Measurements from ENCODE around the gene ACTRT3.
A peak's percentile ranks its signal among the peaks of the same experiment; 100 is the strongest.

ACTRT3 gene

DNA sequence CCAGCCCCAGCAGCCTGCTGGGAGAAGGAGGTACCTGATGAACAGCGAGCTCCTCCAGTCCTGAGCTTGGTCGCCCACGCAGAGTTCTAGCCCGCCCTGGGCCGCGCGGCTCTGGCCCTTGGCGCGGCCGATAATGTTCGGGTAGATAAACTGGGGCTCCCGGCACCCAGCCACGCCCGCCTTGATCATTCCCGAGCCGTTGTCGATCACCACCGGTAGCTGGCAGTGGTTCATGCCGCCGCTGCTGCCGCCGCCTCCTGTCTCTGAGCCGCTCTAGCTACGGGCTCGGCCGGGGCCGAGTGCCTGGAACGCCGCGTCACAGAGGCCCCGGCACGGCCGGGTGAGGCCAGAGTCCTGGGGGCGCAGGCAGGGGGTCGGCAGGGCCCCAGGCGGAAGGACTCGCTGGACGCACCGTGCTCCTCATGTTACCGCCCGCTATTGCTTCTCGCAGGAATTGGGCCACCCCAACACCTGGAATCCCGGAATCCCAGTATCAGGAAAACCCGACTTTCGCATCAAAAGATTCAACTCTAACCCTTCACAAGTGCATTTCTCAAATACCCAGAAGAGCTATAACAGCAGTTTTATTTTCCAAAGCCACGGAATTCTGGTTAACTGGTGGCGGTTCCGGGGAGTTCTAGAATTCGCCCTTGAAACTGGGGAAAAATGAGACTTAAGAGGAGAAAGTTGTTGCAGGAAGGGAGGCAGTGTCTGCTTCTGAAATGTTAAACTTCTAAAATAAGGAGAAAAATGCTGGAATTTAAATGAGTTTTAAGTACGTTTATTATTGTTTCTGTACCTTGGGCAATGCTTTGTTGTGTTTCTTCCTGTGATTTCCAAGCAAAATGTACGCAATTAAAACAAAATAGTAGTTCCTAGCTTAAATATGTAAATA is at the start of gene ACTRT3:
ACTRT3 (minus strand) TSS at position 275 of the 895 bp plus-strand sequence; CDS start at position 234, 41 bp downstream.
- peak; percentile 28 for DNase-seq

DNA sequence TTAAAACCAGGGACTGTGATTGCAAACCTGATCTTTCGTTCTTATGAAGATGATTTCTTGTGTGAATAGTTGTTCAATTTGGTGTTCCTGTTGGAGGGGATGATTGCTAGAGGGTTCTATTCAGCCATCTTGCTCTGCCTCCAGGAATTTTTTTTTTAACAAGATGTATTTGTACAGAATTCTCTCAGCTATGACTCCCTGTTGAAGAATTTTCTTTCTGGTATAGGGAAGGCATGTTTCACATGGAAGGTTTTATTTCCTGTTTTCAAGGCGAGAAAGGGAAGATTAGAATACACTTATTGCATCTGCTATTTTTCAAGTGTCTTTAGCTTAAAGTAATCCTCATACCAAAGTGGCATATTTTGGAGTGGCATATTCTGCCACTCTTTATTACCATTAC is 49.0 kb upstream of the ACTRT3 start:
- DNase-seq = no peak

DNA sequence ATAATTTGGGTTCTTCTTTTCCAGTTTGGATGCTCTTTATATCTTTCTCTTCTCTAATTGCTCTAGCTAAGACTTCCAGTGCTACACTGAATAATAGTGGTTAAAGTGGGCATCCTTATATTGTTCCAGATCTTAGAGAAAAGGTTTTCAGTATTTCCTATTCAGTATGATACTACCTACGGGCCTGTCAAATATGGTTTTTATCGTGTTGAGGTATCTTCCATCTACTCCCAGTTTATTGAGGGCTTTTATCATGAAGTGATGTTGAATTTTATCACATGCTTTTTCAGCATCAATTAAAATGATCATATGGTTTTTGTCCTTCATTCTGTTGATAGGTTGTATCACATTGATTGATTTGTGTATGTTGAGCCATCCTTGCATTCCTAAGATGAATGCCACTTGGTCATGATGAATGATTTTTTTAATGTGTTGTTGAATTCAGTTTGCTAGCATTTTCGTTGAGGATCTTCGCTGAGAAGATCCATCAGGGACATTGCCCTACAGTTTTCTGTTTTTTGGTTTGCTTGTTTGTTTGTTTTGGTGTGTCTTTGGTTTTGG is 46.3 kb upstream of the ACTRT3 start:
- no peak for DNase-seq

DNA sequence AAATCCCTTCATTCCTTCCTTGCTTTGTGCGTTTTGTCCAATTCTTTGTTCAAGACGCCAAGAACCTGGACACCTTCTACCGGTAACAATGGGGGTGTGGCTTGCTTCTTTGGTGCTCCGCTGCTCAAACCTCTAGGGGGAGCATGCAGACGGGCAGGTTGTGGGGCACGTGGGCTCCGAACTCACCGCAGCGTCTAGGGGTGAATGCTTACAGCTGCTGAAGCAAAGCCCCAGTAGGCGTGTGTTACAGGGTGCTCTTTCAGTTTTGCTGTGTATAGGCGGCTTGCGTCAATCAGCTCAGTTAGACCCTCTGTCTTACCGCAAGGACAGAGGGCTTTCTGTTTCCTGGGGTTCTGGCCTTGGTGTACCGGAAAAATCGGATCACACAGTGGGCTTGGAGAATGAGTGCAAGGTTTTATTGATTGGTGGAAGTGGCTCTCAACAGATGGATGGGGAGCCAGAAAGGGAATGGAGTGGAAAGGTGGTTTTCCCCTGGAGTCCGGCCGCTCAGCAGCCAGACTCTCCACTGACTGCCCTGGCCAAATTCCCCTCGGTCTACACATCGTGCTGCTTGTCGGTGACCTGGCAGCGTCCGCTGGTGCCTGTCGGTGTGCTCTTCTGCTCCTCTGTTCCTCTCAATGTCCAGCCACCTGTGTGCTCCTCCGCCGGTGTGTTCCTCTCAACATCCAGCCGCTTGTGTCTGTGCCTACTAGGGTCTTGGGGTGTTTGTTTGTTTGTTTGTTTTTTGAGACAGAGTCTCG is 44.6 kb upstream of the ACTRT3 start:
- DNase-seq = peak; percentile 51

DNA sequence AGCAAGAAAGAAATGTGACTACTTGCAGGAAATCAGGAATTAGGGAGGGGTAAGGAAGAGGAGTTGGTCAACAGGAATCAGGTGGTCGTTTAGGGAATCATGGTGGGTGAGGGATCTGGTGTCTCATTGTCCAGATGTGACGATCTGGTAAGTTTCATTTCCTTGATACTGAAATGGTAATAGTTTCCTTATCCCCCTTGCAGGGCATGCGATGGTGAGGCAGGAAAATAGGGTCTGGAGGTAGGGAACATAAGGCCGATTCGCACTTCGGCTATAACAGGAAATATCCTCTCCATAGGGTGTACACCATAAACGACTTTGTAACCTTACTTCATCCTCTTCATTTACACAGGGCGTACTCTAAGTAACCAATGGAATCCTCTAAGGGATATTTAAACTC is 43.9 kb upstream of the ACTRT3 start:
- no peak for DNase-seq

DNA sequence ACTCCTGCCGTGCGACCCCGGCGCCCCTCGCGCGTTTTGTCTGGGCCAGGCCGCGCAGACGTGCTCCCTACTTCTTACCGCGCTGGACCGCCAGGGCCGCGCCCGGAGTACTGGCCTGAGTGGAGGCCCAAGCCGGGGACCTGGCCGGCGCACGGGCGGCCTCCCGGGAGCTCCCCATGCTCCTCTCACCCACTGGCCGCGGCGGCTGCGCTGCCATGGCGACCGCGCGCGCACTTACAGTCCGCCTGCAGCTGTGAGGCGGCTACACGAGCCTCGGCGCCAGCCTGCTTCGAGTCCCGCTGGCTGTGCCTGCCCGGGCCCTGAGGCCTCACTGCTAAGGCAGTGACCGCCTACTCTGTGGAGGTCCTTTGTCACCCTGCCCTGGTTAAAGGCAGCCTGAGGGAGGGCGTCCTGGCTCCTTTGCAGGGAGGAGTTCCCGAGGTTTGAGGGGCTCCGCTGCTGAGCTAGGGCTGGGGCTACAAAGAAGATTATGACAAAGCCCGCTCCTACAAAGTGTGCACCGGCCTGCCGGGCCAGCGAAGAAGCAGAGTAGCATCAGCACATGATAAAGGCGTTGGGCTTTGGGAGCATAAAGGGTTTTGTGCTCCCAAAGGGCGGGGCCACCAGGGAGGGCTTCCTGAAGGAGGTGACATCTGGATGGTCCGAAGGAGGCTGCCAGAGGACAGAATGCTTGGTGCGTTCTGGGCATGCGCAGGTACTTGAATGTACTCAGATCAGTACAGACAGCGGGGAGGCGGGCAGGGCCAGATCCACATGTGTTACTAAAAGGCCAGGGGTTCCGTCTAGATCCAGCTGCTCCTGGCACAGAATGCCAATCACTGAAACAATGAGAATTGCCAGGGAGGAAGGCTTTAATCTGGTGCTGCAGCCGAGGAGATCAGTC is 43.2 kb upstream of the ACTRT3 start, which contains the start of the genes LRRC34 and LRRIQ4:
LRRC34 (minus strand) TSS at position 573 of the 904 bp plus-strand sequence; CDS start at position 217, 356 bp downstream.
LRRIQ4 (plus strand) TSS at position 539 of the 904 bp plus-strand sequence. CDS start 9,052 bp downstream, outside the sequence.
- DNase-seq = peak; percentile 72

DNA sequence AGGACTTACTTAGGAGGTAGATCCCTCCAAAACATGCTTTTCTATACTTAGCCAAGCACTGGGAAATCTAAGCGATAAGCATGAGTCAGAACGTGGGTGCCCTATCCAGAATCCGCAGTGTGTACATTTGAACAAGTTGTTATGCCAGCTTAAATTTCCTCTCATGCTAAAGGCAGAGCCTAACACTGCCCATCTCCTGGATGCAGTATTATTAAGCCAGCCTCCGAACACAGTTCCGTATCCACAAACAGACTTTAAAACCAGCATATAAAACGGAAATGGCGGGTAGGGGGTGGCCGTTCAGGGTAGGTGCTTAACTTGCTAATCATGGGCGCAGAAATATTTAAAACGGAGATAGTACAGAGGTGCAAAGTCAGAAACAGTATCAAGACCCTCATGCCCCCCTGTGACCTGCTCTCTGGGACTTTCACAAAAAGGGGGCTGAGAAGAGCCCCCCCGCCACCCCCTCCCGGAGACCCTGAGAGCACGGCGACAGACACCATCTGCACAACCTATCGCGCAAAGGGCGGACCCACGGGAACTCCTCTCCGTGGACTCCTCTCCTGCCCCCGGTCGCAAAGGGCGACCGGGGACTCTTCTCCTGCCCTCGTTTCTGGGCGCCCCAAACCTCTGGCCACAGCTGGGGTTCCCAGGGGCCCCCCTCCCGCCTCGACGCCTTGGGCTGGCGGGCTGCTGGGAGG is 42.4 kb upstream of the ACTRT3 start:
- DNase-seq = no peak

DNA sequence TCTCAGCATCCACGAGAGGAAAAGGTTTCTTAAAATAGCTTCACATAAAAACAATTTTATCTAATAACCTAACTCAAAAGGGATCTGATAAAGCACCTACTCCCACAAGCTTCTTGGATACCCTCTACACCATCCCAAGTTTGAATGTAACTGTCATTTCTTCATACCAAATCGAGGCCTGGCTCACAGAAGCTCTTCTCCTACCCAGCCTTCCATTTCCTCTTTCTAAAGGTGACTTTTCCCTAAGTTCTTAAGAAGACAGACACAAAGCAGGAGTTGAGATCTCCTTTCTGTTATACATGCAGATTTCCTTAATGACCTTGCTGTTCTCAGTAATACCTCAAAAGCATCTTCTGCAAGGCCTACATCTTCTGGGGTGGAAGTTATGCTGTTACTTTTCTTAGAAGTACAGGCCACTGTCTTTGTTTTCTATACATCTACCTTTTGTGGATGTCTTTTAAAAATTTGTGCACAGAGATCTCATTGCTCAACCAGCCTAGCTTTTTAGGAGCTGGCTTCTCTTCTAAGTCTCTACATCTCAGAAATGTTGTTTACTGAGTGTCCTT is 40.0 kb upstream of the ACTRT3 start:
- no peak for DNase-seq

DNA sequence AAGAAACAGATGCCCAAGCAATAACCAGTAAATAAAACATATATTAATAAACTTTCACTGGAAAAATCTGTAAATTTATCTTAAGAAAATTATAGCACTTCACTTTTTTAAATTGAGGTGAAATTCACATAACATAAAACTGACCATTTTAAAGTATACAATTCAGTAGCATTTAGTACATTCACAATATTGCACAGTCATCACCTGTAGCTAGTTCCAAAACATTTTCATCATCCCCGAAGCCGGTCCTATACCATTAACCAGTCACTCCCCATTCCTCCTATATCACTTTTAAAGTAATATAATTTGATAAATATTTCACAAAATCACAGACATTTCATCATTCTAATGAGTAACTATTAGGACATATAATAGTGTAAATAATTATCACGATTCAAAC is 35.3 kb upstream of the ACTRT3 start:
- DNase-seq = no peak

DNA sequence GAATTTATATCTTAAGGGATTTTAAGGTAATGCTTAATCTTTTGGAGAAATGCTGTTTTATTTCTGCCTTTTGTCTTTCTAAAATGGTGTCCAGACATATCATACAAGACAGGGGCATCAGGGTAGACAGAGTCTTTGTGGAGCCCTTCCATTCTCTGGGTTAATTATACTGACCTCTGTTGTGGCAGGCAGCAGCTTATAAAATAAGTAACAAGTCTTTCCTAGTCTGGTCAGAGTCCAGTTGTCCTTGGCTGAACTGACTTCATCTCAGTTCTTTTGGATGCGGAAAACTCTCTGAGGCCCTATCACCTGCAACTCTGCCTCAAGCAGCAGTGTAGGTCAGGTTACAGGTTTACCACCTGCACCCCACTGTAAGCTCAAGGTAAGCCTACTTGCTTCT is 23.0 kb upstream of the ACTRT3 start:
- no peak for DNase-seq

DNA sequence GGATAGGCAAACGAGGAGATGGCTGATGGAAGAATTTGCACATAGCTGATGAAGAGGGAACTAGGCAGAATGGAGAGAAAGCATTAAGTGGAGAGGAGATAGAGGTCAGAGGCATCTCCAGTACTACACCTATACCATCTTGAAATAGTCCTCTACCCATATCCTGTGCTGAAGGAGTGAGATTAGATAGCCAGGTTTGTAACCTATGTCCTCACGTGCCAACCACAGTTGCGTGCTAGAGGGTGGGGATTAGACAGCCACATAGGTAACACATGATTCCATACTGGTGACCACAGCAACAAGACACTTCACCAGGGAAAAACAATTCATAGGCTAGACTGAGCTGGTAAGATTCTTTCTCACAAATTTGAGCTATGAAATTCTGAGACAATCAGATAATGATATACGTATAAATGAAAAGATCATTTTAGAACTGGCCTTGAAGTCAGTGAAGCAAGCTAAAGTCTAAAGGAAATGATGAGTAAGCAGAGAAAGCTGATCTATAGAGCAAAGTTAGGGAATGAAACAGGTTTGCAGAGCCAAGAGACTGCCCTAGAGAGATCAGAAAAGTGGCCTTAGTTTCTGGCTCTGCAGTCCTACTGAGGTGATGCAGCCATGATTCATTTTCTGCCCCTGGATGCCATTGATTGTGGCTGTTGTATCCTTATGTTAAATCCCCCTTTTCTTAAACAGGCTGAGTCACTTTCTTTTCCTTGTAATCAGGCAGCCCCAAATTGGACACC is 21.5 kb upstream of the ACTRT3 start:
- DNase-seq = no peak

DNA sequence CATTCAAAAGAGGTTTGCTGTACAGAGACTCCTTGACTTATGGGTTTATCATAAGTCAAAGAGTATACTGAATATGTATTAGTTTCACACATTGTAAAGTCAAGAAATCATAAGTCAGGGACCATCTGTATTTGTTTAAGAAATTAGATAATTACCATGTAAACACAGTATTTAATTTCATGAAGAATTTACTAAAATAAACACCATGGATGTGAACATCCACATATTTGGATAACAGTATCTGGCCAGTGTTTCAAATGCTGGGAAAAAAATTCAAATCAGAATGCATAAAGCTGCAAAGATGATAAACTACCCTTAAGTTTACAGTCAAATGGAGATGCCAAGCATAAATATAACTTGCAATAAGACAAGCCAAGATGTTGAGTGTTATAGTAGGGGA is 20.9 kb upstream of the ACTRT3 start:
- DNase-seq = no peak

DNA sequence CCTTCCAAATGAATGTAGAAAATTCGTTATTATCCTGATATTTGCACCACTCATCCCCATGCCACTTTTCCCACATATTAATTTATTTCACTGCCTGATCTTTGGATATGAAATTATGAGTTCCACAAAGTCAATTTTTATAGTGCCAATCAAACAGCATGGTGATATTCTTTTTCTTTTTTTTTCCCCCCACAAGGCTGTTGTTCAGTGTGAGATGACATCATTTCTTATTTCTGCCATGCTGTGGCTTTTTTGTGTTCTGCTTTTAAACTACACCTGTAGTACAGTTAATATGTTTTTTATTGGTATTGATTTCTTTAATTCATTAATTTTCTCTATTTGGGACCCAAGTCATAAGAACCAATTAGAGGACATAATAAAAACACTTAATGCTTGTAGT is 18.4 kb upstream of the ACTRT3 start:
- no peak for DNase-seq

DNA sequence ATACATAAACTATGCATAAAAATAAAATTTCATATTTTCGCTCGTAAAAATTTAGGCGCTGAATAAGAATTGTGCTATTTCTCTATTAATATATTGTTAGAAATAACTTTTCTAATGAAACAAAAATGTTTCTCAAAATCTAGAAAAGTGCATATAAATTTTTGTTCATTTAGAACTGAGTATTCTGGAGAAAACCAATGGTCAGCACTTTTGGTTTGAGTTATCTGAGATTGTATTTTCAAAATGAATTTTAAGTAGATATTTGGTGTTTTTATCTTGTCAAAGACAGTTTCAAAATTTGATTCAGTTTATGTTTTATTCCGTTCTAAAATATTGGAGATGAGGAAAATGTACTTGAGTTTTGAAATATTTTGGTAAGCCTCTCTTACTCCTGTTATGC is 17.8 kb upstream of the ACTRT3 start:
- no peak for DNase-seq

DNA sequence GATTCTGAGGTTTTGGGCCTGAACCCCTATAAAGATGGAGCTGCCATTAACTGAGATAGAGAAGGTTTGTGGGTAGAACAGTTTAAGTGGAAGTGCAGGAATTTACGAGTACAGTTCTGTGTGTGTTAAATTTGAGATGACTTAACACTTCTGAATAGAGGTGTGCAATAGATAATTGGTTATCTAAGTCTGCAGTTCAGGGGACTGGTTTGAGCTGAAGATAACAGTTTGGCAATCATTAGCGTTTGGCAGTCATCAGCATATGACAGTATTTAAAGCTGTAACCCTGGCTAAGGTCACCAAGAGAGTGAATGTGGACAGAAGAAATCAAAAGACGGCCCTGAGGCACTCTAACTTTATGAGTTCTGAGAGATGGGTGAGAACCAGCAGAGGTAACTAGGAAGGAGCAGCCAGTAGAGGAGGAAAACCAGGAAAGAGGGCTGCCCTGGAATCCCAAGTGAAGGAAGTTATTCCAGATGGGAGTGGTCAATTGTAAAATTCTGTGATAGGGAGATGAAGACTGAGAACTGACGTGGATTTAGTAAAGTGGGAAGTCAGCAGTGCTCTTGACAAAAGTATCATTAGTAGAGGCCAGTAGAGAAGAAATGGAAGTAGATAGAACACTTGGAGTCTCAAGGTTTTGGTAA is 12.0 kb upstream of the ACTRT3 start:
- no peak for DNase-seq

DNA sequence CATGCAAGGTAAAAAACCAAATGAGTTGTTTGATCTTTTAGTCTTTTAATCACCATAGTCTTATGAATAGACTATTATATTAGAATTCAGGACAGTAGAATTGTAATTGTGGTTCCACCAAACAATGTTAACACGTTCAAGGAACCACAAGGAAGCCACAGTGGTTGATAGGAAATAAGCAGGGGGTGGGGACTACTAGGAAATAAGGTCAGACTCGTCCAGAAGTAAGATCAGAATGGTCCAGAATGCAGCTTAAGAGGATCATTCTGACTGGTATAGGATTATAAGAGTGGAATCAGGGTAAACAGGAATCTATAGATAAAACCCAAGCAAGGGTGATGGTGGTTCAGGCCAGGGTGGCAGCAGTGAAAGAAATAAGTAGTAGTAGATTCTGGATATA is 11.4 kb upstream of the ACTRT3 start:
- no peak for DNase-seq

DNA sequence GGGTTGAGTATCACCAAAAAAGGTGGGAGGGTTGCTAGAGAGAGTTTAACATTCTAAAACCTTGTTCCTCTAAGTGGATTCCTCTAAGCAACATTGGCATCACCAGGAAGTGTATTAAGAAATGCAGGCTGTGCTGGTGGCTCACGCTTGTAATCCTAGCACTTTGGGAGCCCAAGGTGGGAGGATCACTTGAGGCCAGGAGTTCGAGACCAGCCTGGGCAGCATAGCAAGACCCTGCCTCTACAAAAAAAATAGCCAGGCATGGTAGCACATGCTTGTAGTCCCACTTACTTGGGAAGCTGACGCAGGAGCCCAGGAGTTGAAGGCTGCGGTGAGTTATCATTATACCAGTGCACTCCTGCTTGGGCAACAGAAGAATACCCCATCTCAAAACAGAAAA is 8.5 kb upstream of the ACTRT3 start:
- DNase-seq = no peak

DNA sequence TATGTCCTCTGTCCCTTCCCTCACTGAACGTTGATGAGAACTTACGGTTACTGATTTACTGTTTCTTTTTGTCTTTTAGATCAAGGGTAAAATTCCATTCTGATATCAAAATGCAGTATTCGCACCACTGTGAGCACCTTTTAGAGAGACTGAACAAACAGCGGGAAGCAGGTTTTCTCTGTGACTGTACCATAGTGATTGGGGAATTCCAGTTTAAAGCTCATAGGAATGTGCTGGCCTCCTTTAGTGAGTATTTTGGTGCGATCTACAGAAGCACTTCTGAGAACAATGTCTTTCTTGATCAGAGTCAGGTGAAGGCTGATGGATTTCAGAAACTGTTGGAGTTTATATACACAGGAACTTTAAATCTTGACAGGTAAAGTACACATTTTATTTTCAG is 4.8 kb upstream of the ACTRT3 start:
- DNase-seq = no peak

DNA sequence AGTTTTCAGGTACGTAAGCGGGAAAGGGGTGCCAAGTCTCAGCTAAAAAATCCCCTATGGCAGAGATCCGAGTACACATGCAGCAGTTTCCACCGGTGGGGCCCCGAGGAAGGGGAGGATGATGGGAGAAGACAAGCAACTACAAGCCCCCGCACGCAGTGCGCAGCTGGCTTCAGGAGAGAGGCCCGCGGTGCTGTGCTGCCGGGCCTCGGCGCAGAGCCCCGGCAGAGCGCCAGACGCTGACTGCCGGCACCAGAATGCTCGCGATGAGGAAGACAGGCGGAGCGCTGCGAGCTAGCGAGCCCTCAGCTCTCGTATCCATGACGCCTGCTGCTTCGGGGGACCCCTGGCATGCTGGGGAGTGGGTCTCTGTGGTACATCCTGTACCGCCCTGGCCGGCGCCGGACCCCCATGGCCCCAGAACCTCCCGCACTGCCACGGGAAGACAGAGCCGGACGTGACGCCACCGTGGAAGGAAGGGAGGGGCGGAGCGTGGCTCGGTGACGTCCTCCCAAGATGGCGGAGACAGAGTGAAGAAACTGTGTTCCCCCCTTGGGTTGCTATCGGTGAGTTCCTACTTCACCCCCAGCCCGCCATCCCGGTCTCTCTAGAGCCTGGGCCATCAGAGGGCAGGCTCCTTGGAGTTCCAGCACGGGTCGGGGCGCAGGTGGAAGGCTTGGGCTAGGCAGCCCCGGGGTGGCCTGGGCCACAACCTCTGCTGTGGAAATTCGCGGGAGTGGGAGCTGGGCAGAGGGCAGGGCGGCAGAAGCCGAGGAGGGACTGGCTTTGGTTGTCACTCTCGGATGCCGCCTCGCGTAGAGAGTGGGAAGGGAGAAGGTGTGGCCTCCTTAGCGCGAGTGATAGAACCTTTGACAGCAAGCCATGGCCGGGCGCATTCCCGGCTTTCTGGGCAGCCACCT is 3.8 kb upstream of the ACTRT3 start, which contains the start of gene MYNN:
MYNN (plus strand) TSS at position 500 of the 920 bp plus-strand sequence. CDS start 900 bp downstream, outside the sequence.
- peak; percentile 82 for DNase-seq
